Bronchial smooth muscle cell (primary cell): Measurements from ENCODE around the gene CASP8AP2. TPM values are rescaled to one million over a fixed set of nuclear protein-coding genes. Genes with fewer than 3 reads are reported as not detected.

Source experiments
- total RNA-seq: library from RNA; depleted of rRNA; stranded (reverse); fragments of >200 nt; gene quantifications from 2 replicates; pipeline ENCODE4 v1.2.1, GENCODE V29; 2014

The CASP8AP2 gene
- total RNA-seq: 9.1 and 10.0 TPM in 2 replicates

DNA sequence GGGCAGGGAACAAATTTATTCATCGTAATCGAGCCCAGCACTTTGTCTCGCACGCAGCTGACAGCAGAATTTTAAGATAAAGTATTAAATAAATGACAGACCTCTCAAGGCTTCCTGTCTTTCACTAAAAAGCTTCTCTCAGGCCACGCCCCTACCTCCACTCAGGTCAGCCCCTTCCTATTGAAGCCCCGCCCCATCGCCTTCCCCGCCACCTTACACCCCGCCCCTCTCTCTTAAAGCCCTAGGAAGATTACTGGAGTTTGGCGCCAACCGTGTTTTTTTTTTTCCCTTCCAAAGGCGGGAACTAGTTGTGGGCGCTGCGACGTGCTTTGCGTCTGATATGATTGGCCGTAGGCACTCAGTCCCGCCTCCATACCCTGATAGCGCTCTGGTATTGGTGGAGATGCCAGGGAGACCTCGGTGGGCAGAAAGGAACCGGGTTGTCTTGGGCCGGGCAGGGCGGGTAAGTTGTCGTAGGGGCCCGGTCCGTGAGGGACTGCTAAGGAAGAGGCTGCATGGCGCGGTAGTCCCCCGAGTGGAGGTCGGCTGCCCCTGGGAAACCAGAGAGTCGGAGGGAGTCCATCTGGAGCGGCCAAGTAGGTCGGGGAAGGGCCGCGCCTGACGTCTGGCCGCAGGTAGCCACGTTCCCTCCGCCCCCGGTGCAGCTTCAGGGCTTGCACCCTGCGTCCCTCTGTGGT is at the start of gene CASP8AP2:
Gene CASP8AP2 (plus strand): TSS at position 409 of the 698 bp plus-strand sequence.

DNA sequence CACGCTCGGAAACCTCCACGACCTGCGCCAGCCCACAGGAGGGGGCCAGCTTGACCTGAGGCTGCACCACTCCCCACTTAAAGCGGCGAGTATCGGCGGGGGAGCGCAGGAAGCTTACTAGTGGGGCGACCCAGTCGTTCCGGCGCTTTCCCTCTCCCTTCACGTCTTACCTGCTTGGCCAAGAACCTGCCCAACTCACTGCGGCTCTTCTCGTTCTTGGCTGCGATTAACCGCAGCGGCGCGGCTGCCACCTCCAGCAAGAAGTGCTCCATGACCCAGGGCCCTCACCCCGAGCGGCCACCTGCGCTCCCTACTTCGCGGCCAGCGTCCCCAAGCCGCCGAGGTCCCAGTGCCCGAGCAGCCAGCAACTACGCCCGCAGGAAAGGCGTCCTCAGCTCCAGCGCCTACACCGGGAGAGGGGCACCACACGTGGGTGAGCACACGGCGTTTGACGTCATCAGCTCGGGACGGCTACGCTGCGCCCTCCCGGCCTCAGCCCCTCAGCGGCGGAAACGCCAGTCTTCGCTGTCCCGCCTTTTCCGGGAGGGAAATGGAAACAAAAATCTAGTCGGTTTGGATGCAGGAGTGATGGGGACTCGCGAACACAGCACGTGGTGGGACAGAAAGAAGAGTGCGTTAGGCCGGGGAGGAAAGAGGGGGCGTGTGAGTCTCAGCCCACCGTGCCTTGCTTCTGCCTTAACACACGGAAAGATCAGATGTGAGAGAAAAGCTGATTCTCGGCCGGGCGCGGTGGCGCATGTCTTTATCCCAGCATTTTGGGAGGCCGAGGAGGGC is 10.1 kb upstream of the CASP8AP2 start, which contains the start of gene MDN1:
Gene MDN1 (minus strand): TSS at position 459 of the 795 bp plus-strand sequence. CDS start 187 bp downstream, at position 272.

DNA sequence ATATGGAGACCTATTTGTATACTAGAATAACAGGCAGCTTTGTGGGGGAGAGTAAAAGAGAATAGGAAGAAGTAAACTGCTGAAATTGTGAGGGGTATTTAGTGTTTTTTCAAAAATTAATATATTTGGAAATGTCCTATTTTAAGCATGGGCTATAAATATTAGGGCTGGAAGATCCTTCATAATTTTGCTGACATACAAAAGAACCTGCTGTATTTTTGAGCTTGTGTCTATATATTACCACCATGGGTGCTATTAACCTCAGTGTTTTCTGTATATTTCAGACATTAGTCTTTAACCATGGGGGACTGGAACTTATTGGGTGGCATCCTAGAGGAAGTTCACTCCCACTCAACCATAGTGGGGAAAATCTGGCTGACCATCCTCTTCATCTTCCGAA is 64.5 kb downstream of the CASP8AP2 start, which contains the start of gene GJA10:
Gene GJA10 (plus strand): TSS at position 301 of the 400 bp plus-strand sequence. CDS start 0 bp downstream, at position 301.

Other genes starting within 250 kb of the CASP8AP2 start
- 9.7 and 17.0 TPM in 2 replicates for gene LYRM2, start 191.1 kb upstream of the CASP8AP2 start, total RNA-seq
- 14.2 and 17.0 TPM in 2 replicates for gene MDN1, start 10.1 kb upstream of the CASP8AP2 start, total RNA-seq
- not detected in 2 replicates for gene GJA10, start 64.6 kb downstream of the CASP8AP2 start, total RNA-seq